Vagina (tissue), 2 donors: ENCODE data around the gene MYL6. TPM values are rescaled to one million over a fixed set of nuclear protein-coding genes. Genes with fewer than 3 reads are reported as not detected.

Experiments used
- DNase-seq, 2 donors: peaks; one replicate each; pipeline ENCODE4 v3.0.0-alpha.2; 2017; ENCODE audit errors: extremely low spot score in 2 of 2
- H3K27ac ChIP-seq: fragments of 200-600 bp; sonication (generic); one replicate; pipeline ENCODE4 v1.5.1; 2019
- H3K27me3 ChIP-seq: fragments of 200-600 bp; sonication (generic); one replicate; pipeline ENCODE4 v1.5.1; 2019
- H3K36me3 ChIP-seq, 2 donors: fragments of 200-600 bp; sonication (generic); one replicate each; pipeline ENCODE4 v1.5.1; 2017 to 2019
- H3K4me1 ChIP-seq: fragments of 200-600 bp; sonication (generic); one replicate; pipeline ENCODE4 v1.5.1; 2019
- H3K4me3 ChIP-seq, 2 donors: fragments of 200-600 bp; sonication (generic); 1 replicate in 1 of 2; 2 replicates in 1 of 2; pipeline ENCODE4 v1.5.1; 2016 to 2019
- H3K9me3 ChIP-seq: fragments of 200-600 bp; sonication (generic); one replicate; pipeline ENCODE4 v1.5.1; 2019
- POLR2A ChIP-seq, 2 donors: fragments of 450-650 bp; IDR thresholded peaks; one replicate each; pipeline ENCODE4 v1.6.1; 2017; ENCODE audit warnings: antibody characterized with exemption in 2 of 2, mild to moderate bottlenecking in 2 of 2, moderate library complexity in 2 of 2
- POLR2AphosphoS5 ChIP-seq, 2 donors: sonication (generic); formaldehyde crosslinking; IDR thresholded peaks; one replicate each; pipeline ENCODE4 v1.9.0; 2017; ENCODE audit warnings: antibody characterized with exemption in 2 of 2, mild to moderate bottlenecking in 2 of 2, low read depth in 1 of 2; ENCODE audit not compliant: insufficient read depth in 1 of 2
- intact Hi-C: fragments of 100-400 bp; cut with DNase I; formaldehyde crosslinking; loops from one replicate; pipeline ENCODE4 v1.15.1; 2023
- total RNA-seq: library from RNA; depleted of rRNA; stranded (reverse); fragments of >200 nt; gene quantifications from one replicate; pipeline ENCODE4 v1.2.3, GENCODE V29; 2016
- TF ChIP-seq, protein P1 (sequence below), 3 experiments: fragments of 450-650 bp in 2 of 3; fragments of 200-600 bp in 1 of 3; sonication (generic) in 1 of 3; IDR thresholded peaks; one replicate each; pipeline ENCODE4 v1.5.1; 2017 to 2019; ENCODE audit warnings: antibody characterized with exemption in 3 of 3, mild to moderate bottlenecking in 2 of 3, moderate library complexity in 2 of 3

The MYL6 gene
- total RNA-seq, 1 donor from 2014 or later: 2,285 TPM

DNA sequence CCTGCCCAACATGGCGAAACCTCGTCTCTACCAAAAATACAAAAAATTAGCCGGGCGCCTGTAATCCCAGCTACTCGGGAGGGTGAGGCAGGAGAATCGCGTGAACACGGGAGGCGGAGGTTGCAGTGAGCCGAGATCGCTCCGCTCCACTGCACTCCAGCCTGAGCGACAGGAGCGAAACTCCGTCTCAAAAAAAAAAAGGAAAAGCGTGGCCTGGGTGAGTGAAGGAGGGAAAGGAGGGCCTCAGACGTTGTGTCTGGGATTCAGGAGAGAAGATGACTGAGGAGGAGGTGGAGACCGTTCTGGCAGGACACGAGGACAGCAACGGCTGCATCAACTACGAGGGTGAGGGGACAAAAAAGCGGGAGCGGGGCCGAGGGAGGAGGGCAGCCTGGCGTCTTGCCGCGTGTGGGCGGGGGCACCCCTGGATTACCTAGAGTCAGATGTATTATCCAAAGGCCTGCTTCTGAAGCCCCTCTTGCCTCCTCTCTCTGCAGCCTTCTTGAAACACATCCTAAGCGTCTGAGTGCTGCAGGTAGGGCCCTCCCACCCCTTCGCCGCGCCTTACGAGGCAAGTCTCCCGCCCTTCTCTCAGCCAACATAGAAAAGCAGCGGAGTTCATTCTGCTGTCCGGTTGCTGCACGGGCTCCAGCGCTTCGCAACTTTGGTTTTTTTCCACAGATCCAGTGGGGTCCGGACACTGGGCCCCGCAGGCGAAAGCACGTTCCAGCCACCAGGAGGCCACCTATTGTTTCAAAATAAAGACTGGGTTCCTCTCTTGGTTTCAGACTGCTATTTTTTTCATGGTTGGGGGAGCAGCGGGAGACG lies 744 bp upstream of the MYL6 start:
- no peaks in the 10 kb centered on the region for H3K9me3 ChIP-seq
- intact Hi-C loops: no loop called here
- peak in 1 of 2 donors; percentile 96 for DNase-seq
- peak overlapping the region; percentile 99 for H3K27ac ChIP-seq
- TF ChIP-seq, protein P1, sequence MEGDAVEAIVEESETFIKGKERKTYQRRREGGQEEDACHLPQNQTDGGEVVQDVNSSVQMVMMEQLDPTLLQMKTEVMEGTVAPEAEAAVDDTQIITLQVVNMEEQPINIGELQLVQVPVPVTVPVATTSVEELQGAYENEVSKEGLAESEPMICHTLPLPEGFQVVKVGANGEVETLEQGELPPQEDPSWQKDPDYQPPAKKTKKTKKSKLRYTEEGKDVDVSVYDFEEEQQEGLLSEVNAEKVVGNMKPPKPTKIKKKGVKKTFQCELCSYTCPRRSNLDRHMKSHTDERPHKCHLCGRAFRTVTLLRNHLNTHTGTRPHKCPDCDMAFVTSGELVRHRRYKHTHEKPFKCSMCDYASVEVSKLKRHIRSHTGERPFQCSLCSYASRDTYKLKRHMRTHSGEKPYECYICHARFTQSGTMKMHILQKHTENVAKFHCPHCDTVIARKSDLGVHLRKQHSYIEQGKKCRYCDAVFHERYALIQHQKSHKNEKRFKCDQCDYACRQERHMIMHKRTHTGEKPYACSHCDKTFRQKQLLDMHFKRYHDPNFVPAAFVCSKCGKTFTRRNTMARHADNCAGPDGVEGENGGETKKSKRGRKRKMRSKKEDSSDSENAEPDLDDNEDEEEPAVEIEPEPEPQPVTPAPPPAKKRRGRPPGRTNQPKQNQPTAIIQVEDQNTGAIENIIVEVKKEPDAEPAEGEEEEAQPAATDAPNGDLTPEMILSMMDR (IDR thresholded peaks at IDR 0.05): peak; percentile 6 to 81 (median 62)
- TF ChIP-seq POLR2A (IDR thresholded peaks at IDR 0.05) (peak in 1 of 2 donors; percentile 55), POLR2AphosphoS5 (IDR thresholded peaks at IDR 0.05; ENCODE audit: insufficient read depth in 1 of 2, low read depth in 1 of 2) (peak in 1 of 2 donors; percentile 59)
- peak overlapping the region; percentile 93 to 97 for H3K4me3 ChIP-seq
- no peaks in the 10 kb centered on the region for H3K27me3 ChIP-seq
- H3K4me1 ChIP-seq: peaks cover 49% of the 10 kb centered on the region
- peaks cover 3 to 25% of the 10 kb centered on the region in 2 donors for H3K36me3 ChIP-seq

DNA sequence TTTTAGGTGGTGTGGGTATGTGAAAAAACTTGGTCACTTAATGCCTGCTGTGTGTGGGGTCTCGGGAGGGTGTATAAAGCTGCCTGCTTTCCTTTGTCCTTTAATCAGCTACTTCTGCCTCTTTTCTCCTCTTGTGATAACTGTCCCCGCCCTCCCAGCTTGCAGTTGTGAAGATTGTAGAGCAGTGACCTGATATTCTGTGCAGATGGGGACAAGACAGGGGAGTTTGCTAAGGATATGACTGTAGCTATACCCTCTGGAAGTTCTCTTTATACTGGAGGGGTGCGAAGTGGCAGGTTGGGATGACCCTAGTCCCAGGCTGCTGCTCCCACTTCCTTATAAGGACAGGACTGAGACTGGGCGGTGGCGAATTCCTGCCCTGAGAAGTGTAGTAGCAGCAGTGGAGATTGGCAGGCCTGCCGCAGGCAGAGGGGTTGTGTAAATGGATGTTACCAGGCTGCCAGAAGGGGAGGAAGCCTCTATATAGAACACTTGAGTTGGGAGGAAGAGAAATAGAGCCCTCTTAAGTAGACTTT lies 835 bp downstream of the MYL6 start:
- H3K27me3 ChIP-seq: no peaks in the 10 kb centered on the region
- no peak for TF ChIP-seq POLR2A (IDR thresholded peaks at IDR 0.05)
- TF ChIP-seq, protein P1 (IDR thresholded peaks at IDR 0.05): no peak
- TF ChIP-seq POLR2AphosphoS5 (IDR thresholded peaks at IDR 0.05; ENCODE audit: insufficient read depth in 1 of 2, low read depth in 1 of 2): peak; percentile 31 to 87
- peaks cover 3 to 41% of the 10 kb centered on the region in 2 donors for H3K36me3 ChIP-seq
- H3K4me3 ChIP-seq: peak overlapping the region; percentile 93 to 97
- H3K4me1 ChIP-seq: peaks cover 35% of the 10 kb centered on the region
- peak overlapping the region; percentile 99 for H3K27ac ChIP-seq
- DNase-seq: no peak
- H3K9me3 ChIP-seq: no peaks in the 10 kb centered on the region
- intact Hi-C loops: no loop called here

DNA sequence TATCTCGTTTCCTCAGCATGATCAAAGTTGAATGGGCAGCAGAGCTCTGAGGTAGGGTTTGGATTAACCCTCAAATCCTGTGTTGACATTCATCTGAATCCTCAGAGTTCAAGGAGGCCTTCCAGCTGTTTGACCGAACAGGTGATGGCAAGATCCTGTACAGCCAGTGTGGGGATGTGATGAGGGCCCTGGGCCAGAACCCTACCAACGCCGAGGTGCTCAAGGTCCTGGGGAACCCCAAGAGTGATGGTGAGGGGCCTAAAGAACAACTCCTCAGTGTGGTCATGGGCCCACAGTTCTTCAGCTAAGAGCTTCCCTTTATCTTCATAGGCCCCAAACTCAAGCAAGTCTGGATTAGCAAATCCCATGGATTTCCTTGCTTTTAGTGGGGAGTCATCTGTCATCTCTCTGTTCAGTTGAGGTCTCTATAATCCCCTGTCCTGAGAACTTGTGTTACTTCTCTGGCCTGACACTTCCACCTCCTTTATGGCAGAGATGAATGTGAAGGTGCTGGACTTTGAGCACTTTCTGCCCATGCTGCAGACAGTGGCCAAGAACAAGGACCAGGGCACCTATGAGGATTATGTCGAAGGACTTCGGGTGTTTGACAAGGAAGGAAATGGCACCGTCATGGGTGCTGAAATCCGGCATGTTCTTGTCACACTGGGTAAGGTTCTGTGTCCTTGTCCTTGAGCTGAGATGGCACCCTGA lies 1.5 kb downstream of the MYL6 start:
- Histone ChIP-seq H3K4me3 (peak overlapping the region; percentile 93 to 97), H3K4me1 (peaks cover 35% of the 10 kb centered on the region), H3K36me3 (peaks cover 3 to 47% of the 10 kb centered on the region in 2 donors), H3K27ac (peak overlapping the region; percentile 99), H3K27me3 (no peaks in the 10 kb centered on the region), H3K9me3 (no peaks in the 10 kb centered on the region)
- intact Hi-C loops: loop anchor here (5.0 kb wide), 1 partner anchor 37 kb away; no protein-coding TSS in a partner anchor
- no peak for DNase-seq
- TF ChIP-seq POLR2AphosphoS5 (IDR thresholded peaks at IDR 0.05; ENCODE audit: insufficient read depth in 1 of 2, low read depth in 1 of 2): peak in 1 of 2 donors; percentile 8
- no peak for TF ChIP-seq POLR2A (IDR thresholded peaks at IDR 0.05)

DNA sequence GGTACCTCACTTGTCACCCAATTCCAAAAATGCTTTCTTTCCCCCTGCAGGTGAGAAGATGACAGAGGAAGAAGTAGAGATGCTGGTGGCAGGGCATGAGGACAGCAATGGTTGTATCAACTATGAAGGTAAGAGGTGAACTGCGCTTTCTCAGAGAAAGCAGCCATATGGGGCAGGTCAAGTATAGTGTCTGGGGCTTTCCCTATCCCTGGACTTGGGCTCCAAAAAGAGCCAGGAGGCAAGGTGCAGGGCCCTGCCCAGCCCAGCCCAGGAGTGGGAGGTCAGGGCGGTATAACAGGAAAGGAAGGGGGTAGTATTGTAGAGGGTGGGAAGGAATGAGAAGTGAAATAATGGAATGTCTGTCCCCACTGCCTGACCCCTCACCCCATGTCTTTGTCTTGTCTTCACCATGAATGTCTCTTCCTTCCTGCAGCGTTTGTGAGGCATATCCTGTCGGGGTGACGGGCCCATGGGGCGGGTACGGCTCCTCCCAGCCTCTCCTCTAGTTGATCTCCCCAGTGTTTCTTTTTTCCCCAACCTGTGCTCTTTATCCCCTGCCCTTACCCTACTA lies 2.1 kb downstream of the MYL6 start:
- peaks cover 35% of the 10 kb centered on the region for H3K4me1 ChIP-seq
- H3K27me3 ChIP-seq: no peaks in the 10 kb centered on the region
- intact Hi-C loops: loop anchor here (5.0 kb wide), 1 partner anchor 38 kb away; no protein-coding TSS in a partner anchor

More for the DNA sequence above, 2.1 kb downstream of the MYL6 start:
- Histone ChIP-seq H3K27ac (peak overlapping the region; percentile 99), H3K36me3 (peaks cover 3 to 54% of the 10 kb centered on the region in 2 donors), H3K9me3 (no peaks in the 10 kb centered on the region), H3K4me3 (peak overlapping the region; percentile 93 to 97)
- TF ChIP-seq, protein P1 (IDR thresholded peaks at IDR 0.05): no peak
- TF ChIP-seq POLR2AphosphoS5 (IDR thresholded peaks at IDR 0.05; ENCODE audit: insufficient read depth in 1 of 2, low read depth in 1 of 2): peak in 1 of 2 donors; percentile 29
- no peak for DNase-seq
